ENCODE measurements around the gene ELOVL1. TPM values are rescaled to one million over a fixed set of nuclear protein-coding genes. Genes with fewer than 3 reads are reported as not detected.
A peak's percentile ranks its signal among the peaks of the same experiment; 100 is the strongest.
"Not testable (repeated sequence)": the region's sequence is repeated elsewhere in the genome, so short reads cannot be mapped to it uniquely, and the experiment has no call there.

Gene ELOVL1
- total RNA-seq, 2 experiments from 2014 or later = 56.0 to 72.1 TPM

GRCh38 chr1:43379476-43379875 lies 11.7 kb upstream of the ELOVL1 start:
- Mint-ChIP-seq H3K27ac (no peak overlapping the region), H3K9me3 (ENCODE audit: low read depth) (no peaks in the 10 kb centered on the region), H3K4me3 (no peak overlapping the region), H3K36me3 (ENCODE audit: low read depth) (peaks cover 41% of the 10 kb centered on the region), H3K27me3 (no peaks in the 10 kb centered on the region), H3K4me1 (peaks cover 7% of the 10 kb centered on the region)
- CTCF ChIA-PET = no interaction called here
- POLR2A ChIA-PET = no interaction called here
- no peak for DNase-seq
- ATAC-seq = no peak
- intact Hi-C loops (cut with DNase I, micrococcal nuclease) = no loop called here

GRCh38 chr1:43377831-43378230 lies 10.0 kb upstream of the ELOVL1 start:
- peaks cover 30% of the 10 kb centered on the region for H3K36me3 Mint-ChIP-seq (ENCODE audit: low read depth)

GRCh38 chr1:43376723-43377235 lies 9.0 kb upstream of the ELOVL1 start:
- H3K4me3 Mint-ChIP-seq = no peak overlapping the region
- no peak overlapping the region for H3K27ac Mint-ChIP-seq
- no peak for DNase-seq
- POLR2A ChIA-PET = interaction anchor here (0.5 kb wide), 1 partner anchor 617 kb away, joined by 3 read pairs; no protein-coding TSS in a partner anchor
- peaks cover 22% of the 10 kb centered on the region for H3K36me3 Mint-ChIP-seq (ENCODE audit: low read depth)
- ATAC-seq = no peak
- CTCF ChIA-PET = interaction anchor here (1.2 to 1.9 kb wide), 2 partner anchors 13 to 20 kb away, joined by 3 to 7 read pairs; partner anchors contain the start of genes MED8 and SZT2
- peaks cover 5% of the 10 kb centered on the region for H3K4me1 Mint-ChIP-seq
- no peaks in the 10 kb centered on the region for H3K27me3 Mint-ChIP-seq
- intact Hi-C loops (cut with DNase I, micrococcal nuclease) = no loop called here
- H3K9me3 Mint-ChIP-seq (ENCODE audit: low read depth) = no peaks in the 10 kb centered on the region

More at GRCh38 chr1:43377831-43378230, 10.0 kb upstream of the ELOVL1 start:
- no peaks in the 10 kb centered on the region for H3K27me3 Mint-ChIP-seq
- H3K4me1 Mint-ChIP-seq = peaks cover 7% of the 10 kb centered on the region
- H3K4me3 Mint-ChIP-seq = no peak overlapping the region
- ChIA-PET CTCF (interaction anchor here (0.6 to 1.2 kb wide), 2 partner anchors 19 to 1930 kb away, joined by 3 read pairs; no protein-coding TSS in a partner anchor), POLR2A (no interaction called here)
- no peak overlapping the region for H3K27ac Mint-ChIP-seq
- no peaks in the 10 kb centered on the region for H3K9me3 Mint-ChIP-seq (ENCODE audit: low read depth)
- intact Hi-C loops (cut with DNase I, micrococcal nuclease) = no loop called here
- ATAC-seq (no peak), DNase-seq (no peak)

GRCh38 chr1:43373066-43373940 lies 5.5 kb upstream of the ELOVL1 start:
- DNase-seq = no peak
- H3K4me3 Mint-ChIP-seq = no peak overlapping the region

GRCh38 chr1:43372172-43372571 lies 4.4 kb upstream of the ELOVL1 start:
- Mint-ChIP-seq H3K9me3 (ENCODE audit: low read depth) (no peaks in the 10 kb centered on the region), H3K36me3 (ENCODE audit: low read depth) (peaks cover 9% of the 10 kb centered on the region), H3K27me3 (no peaks in the 10 kb centered on the region), H3K4me1 (peaks cover 13% of the 10 kb centered on the region), H3K27ac (no peak overlapping the region), H3K4me3 (no peak overlapping the region)
- no peak for ATAC-seq
- no peak for DNase-seq
- CTCF ChIA-PET = interaction anchor here (0.6 to 1.4 kb wide), 2 partner anchors 17 to 26 kb away, joined by 3 to 5 read pairs; no protein-coding TSS in a partner anchor
- POLR2A ChIA-PET = interaction anchor here (0.6 to 0.7 kb wide), 2 partner anchors 17 to 1270 kb away, joined by 3 to 6 read pairs; partner anchors contain the start of gene MED8
- intact Hi-C loops (cut with DNase I, micrococcal nuclease) = no loop called here

More at GRCh38 chr1:43373066-43373940, 5.5 kb upstream of the ELOVL1 start:
- Mint-ChIP-seq H3K27me3 (no peaks in the 10 kb centered on the region), H3K9me3 (ENCODE audit: low read depth) (no peaks in the 10 kb centered on the region), H3K4me1 (peaks cover 12% of the 10 kb centered on the region), H3K27ac (no peak overlapping the region), H3K36me3 (ENCODE audit: low read depth) (peaks cover 9% of the 10 kb centered on the region)
- no peak for ATAC-seq
- ChIA-PET CTCF (interaction anchor here (1.4 kb wide), 1 partner anchor 27 kb away, joined by 5 read pairs; no protein-coding TSS in a partner anchor), POLR2A (no interaction called here)
- intact Hi-C loops (cut with DNase I, micrococcal nuclease) = no loop called here

- peaks cover 18% of the 10 kb centered on the region for H3K36me3 Mint-ChIP-seq (ENCODE audit: low read depth)
- DNase-seq (no peak), ATAC-seq (no peak)
- H3K27me3 Mint-ChIP-seq = no peaks in the 10 kb centered on the region
- peaks cover 21% of the 10 kb centered on the region for H3K4me1 Mint-ChIP-seq
- CTCF ChIA-PET = no interaction called here
- POLR2A ChIA-PET = interaction anchor here (0.6 kb wide), 1 partner anchor 179 kb away, joined by 4 read pairs; no protein-coding TSS in a partner anchor
- no peaks in the 10 kb centered on the region for H3K9me3 Mint-ChIP-seq (ENCODE audit: low read depth)
- intact Hi-C loops (cut with DNase I, micrococcal nuclease) = no loop called here
- no peak overlapping the region for H3K27ac Mint-ChIP-seq
- H3K4me3 Mint-ChIP-seq = no peak overlapping the region
Observed at GRCh38 chr1:43370564-43370963, 2.8 kb upstream of the ELOVL1 start.

- CTCF ChIA-PET = not testable (repeated sequence)
- intact Hi-C loops (cut with DNase I, micrococcal nuclease) = loop anchor here in 1 of 2 experiments (2.0 to 10.0 kb wide), 6 partner anchors 447 to 1265 kb away; partner anchors contain the start of genes ATP6V0B, DPH2, SLC6A9 and YBX1
Observed at GRCh38 chr1:43369779-43370178, 2.0 kb upstream of the ELOVL1 start.

GRCh38 chr1:43368646-43369020 lies 822 bp upstream of the ELOVL1 start:
- POLR2A ChIA-PET = interaction anchor here (0.6 to 2.6 kb wide), 4 partner anchors 10 to 92 kb away, joined by 3 to 14 read pairs (median 3); partner anchors contain the start of gene CDC20
- H3K9me3 Mint-ChIP-seq (ENCODE audit: low read depth) = no peaks in the 10 kb centered on the region
- CTCF ChIA-PET = interaction anchor here (0.7 to 1.9 kb wide), 4 partner anchors 11 to 56 kb away, joined by 3 to 10 read pairs (median 4); partner anchors contain the start of gene CDC20
- ATAC-seq = no peak
- intact Hi-C loops (cut with DNase I, micrococcal nuclease) = loop anchor here (1.0 to 10.0 kb wide), 13 partner anchors 10 to 1266 kb away; partner anchors contain the start of genes CDC20 (in 2 of the 2), ATP6V0B (in 1 of the 2), CFAP57 (in 1 of the 2) and DPH2 (in 1 of the 2)
- peaks cover 33% of the 10 kb centered on the region for H3K36me3 Mint-ChIP-seq (ENCODE audit: low read depth)
- DNase-seq = peak; percentile 24
- H3K27ac Mint-ChIP-seq = peak overlapping the region; percentile 93
- peaks cover 29% of the 10 kb centered on the region for H3K4me1 Mint-ChIP-seq
- no peaks in the 10 kb centered on the region for H3K27me3 Mint-ChIP-seq
- H3K4me3 Mint-ChIP-seq = peak overlapping the region; percentile 90

More at GRCh38 chr1:43369779-43370178, 2.0 kb upstream of the ELOVL1 start:
- Mint-ChIP-seq H3K36me3 (ENCODE audit: low read depth) (peaks cover 21% of the 10 kb centered on the region), H3K4me1 (peaks cover 26% of the 10 kb centered on the region)
- H3K9me3 Mint-ChIP-seq (ENCODE audit: low read depth); H3K4me3 Mint-ChIP-seq; H3K27me3 Mint-ChIP-seq; POLR2A ChIA-PET; H3K27ac Mint-ChIP-seq; ATAC-seq; DNase-seq: not testable (repeated sequence)

- POLR2A ChIA-PET = interaction anchor here (0.7 to 2.6 kb wide), 4 partner anchors 9 to 31 kb away, joined by 3 to 14 read pairs (median 3); partner anchors contain the start of genes CDC20, MED8 and SZT2
- H3K4me3 Mint-ChIP-seq = peak overlapping the region; percentile 90
- CTCF ChIA-PET = interaction anchor here (1.2 to 1.9 kb wide), 3 partner anchors 10 to 57 kb away, joined by 3 to 10 read pairs (median 4); partner anchors contain the start of gene CDC20
- H3K36me3 Mint-ChIP-seq (ENCODE audit: low read depth) = peaks cover 42% of the 10 kb centered on the region
- no peaks in the 10 kb centered on the region for H3K27me3 Mint-ChIP-seq
- no peaks in the 10 kb centered on the region for H3K9me3 Mint-ChIP-seq (ENCODE audit: low read depth)
- ATAC-seq = peak; percentile 47
- H3K4me1 Mint-ChIP-seq = peaks cover 31% of the 10 kb centered on the region
- peak; percentile 63 for DNase-seq
- H3K27ac Mint-ChIP-seq = peak overlapping the region; percentile 89
- intact Hi-C loops (cut with DNase I, micrococcal nuclease) = loop anchor here in 1 of 2 experiments (5.0 to 10.0 kb wide), 5 partner anchors 520 to 1268 kb away; partner anchors contain the start of genes ATP6V0B, DPH2, SLC6A9 and YBX1
Observed at GRCh38 chr1:43367026-43367903, 546 bp downstream of the ELOVL1 start.

GRCh38 chr1:43366601-43367025 lies 1.2 kb downstream of the ELOVL1 start:
- ChIA-PET POLR2A (interaction anchor here (2.6 kb wide), 1 partner anchor 8 kb away, joined by 14 read pairs; the partner anchor contains the start of gene CDC20), CTCF (no interaction called here)
- Mint-ChIP-seq H3K9me3 (ENCODE audit: low read depth) (no peaks in the 10 kb centered on the region), H3K36me3 (ENCODE audit: low read depth) (peaks cover 49% of the 10 kb centered on the region), H3K27ac (peak overlapping the region; percentile 89), H3K27me3 (no peaks in the 10 kb centered on the region), H3K4me1 (peaks cover 37% of the 10 kb centered on the region), H3K4me3 (peak overlapping the region; percentile 90)
- DNase-seq = no peak
- intact Hi-C loops (cut with DNase I, micrococcal nuclease) = loop anchor here in 1 of 2 experiments (5.0 to 10.0 kb wide), 5 partner anchors 519 to 1268 kb away; partner anchors contain the start of genes ATP6V0B, DPH2, SLC6A9 and YBX1
- ATAC-seq = no peak
